ENCODE data around the gene STARD8. TPM values are rescaled to one million over a fixed set of nuclear protein-coding genes. Genes with fewer than 3 reads are reported as not detected.
A peak's percentile ranks its signal among the peaks of the same experiment; 100 is the strongest.

The STARD8 gene
- total RNA-seq, 2 experiments from 2014 or later: 0.07 to 0.11 TPM

- peak; percentile 68 for ATAC-seq
- peaks cover 5% of the 10 kb centered on the region for H3K4me1 Mint-ChIP-seq
- no peaks in the 10 kb centered on the region for H3K36me3 Mint-ChIP-seq (ENCODE audit: low read depth)
- intact Hi-C loops (cut with DNase I, micrococcal nuclease): loop anchor here in 1 of 2 experiments (5.0 kb wide), 1 partner anchor 182 kb away; no protein-coding TSS in a partner anchor
- peak overlapping the region; percentile 15 for H3K4me3 Mint-ChIP-seq
- peaks cover 16% of the 10 kb centered on the region for H3K27me3 Mint-ChIP-seq
- CTCF ChIA-PET: no interaction called here
- POLR2A ChIA-PET: no interaction called here
- DNase-seq: peak; percentile 13
- H3K9me3 Mint-ChIP-seq (ENCODE audit: low read depth): no peaks in the 10 kb centered on the region
- no peak overlapping the region for H3K27ac Mint-ChIP-seq
Measured at GRCh38 chrX:68694435-68695205, 47.2 kb downstream of the STARD8 start.

DNA sequence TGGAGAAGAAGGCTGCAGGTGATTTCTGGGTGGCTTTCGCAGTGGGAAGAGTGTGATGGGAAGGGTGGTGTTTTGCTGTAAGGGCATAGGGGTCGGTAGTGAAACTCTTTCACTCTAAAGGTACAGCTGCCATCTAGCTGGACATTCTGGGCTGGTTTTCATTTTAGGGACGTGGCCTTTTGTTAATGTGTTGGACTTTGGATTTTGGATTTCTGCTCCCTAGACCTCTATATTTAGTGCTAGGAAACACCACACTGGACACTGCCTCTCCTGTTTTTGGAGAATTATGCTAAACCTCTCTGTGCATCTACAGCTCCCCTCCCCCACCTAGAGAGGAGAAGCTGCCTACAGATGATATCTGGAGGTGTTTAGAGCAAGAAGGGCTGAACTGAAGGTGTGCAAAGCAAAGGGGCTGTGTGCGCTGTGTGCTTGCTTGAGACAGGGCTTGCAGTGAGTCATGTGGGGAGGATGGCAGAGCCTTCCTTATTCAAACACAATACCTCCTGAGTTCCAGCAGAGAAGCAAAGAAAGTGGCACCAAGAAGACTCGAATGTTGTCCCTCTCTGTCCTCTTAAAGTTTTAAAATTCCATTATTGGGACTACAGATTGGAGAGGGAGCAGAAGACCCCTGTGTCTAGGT is 47.9 kb downstream of the STARD8 start:
- peaks cover 16% of the 10 kb centered on the region for H3K27me3 Mint-ChIP-seq
- DNase-seq: no peak
- no peaks in the 10 kb centered on the region for H3K9me3 Mint-ChIP-seq (ENCODE audit: low read depth)
- H3K4me3 Mint-ChIP-seq: no peak overlapping the region
- no peak overlapping the region for H3K27ac Mint-ChIP-seq
- ATAC-seq: no peak
- ChIA-PET CTCF (interaction anchor here (0.7 kb wide), 1 partner anchor 20 kb away, joined by 3 read pairs; no protein-coding TSS in a partner anchor), POLR2A (no interaction called here)
- intact Hi-C loops (cut with DNase I, micrococcal nuclease): no loop called here
- no peaks in the 10 kb centered on the region for H3K36me3 Mint-ChIP-seq (ENCODE audit: low read depth)
- peaks cover 5% of the 10 kb centered on the region for H3K4me1 Mint-ChIP-seq

GRCh38 chrX:68696267-68696990 is 49.0 kb downstream of the STARD8 start:
- Mint-ChIP-seq H3K27me3 (peaks cover 16% of the 10 kb centered on the region), H3K27ac (no peak overlapping the region), H3K9me3 (ENCODE audit: low read depth) (no peaks in the 10 kb centered on the region), H3K4me1 (peaks cover 5% of the 10 kb centered on the region), H3K4me3 (no peak overlapping the region), H3K36me3 (ENCODE audit: low read depth) (no peaks in the 10 kb centered on the region)
- ATAC-seq: no peak
- CTCF ChIA-PET: interaction anchor here (0.7 kb wide), 1 partner anchor 19 kb away, joined by 3 read pairs; no protein-coding TSS in a partner anchor
- intact Hi-C loops (cut with DNase I, micrococcal nuclease): no loop called here
- POLR2A ChIA-PET: interaction anchor here (0.6 kb wide), 1 partner anchor 115 kb away, joined by 3 read pairs; no protein-coding TSS in a partner anchor
- no peak for DNase-seq

DNA sequence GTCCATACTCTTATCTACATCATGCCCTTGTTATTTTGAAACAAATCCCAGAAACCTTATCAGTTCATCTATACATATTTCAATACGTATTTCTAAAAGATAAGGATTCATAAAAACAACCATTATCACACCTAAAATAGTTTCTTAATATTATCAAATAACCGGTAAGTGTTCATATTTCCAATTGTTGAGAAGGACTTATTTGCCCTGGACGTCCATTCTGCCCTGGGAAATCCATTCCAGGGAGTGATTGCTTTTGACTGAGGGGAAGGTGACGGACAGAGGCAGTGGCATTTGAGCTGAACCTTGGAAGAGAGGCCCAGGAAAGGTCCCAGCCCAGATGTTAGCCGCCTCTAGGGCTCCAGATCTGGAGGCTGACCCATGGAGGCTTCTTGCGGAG is 49.6 kb downstream of the STARD8 start:
- intact Hi-C loops (cut with DNase I, micrococcal nuclease): no loop called here
- Mint-ChIP-seq H3K9me3 (ENCODE audit: low read depth) (no peaks in the 10 kb centered on the region), H3K4me1 (peaks cover 5% of the 10 kb centered on the region), H3K27ac (no peak overlapping the region), H3K36me3 (ENCODE audit: low read depth) (no peaks in the 10 kb centered on the region), H3K4me3 (no peak overlapping the region), H3K27me3 (peaks cover 16% of the 10 kb centered on the region)
- DNase-seq (no peak), ATAC-seq (no peak)
- ChIA-PET CTCF (no interaction called here), POLR2A (no interaction called here)

GRCh38 chrX:68697465-68698125 is 50.1 kb downstream of the STARD8 start:
- no peak for DNase-seq
- no peaks in the 10 kb centered on the region for H3K36me3 Mint-ChIP-seq (ENCODE audit: low read depth)
- ATAC-seq: no peak
- peaks cover 16% of the 10 kb centered on the region for H3K27me3 Mint-ChIP-seq
- H3K9me3 Mint-ChIP-seq (ENCODE audit: low read depth): no peaks in the 10 kb centered on the region
- H3K4me1 Mint-ChIP-seq: peaks cover 5% of the 10 kb centered on the region
- H3K4me3 Mint-ChIP-seq: no peak overlapping the region
- no peak overlapping the region for H3K27ac Mint-ChIP-seq
- ChIA-PET CTCF (no interaction called here), POLR2A (no interaction called here)
- intact Hi-C loops (cut with DNase I, micrococcal nuclease): no loop called here

DNA sequence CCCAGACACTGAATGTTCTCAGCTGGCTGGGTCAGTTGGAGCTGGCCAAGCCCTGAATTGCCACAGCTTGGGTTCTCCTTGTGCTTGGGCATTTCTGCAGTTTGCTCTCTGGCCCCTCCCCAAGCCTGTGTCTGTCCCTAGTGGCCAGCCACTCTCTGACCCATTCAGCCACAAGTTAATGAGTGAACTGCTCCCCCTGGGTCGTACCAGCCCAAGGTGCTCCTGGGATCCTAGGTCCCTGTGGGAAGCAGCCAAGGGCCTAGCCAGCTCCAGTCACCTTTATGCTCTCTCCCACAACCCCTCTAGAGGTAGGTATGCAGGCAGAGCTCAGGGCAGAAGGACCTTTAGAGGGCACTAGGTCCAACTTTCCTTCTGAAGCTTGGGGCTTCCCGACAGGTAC is 51.5 kb downstream of the STARD8 start:
- no peak overlapping the region for H3K27ac Mint-ChIP-seq
- no peak overlapping the region for H3K4me3 Mint-ChIP-seq
- H3K27me3 Mint-ChIP-seq: peaks cover 11% of the 10 kb centered on the region
- POLR2A ChIA-PET: no interaction called here
- no peak for ATAC-seq
- no peaks in the 10 kb centered on the region for H3K9me3 Mint-ChIP-seq (ENCODE audit: low read depth)
- no peaks in the 10 kb centered on the region for H3K36me3 Mint-ChIP-seq (ENCODE audit: low read depth)
- no peak for DNase-seq
- intact Hi-C loops (cut with DNase I, micrococcal nuclease): no loop called here
- CTCF ChIA-PET: interaction anchor here (0.7 kb wide), 1 partner anchor 37 kb away, joined by 3 read pairs; no protein-coding TSS in a partner anchor
- peaks cover 5% of the 10 kb centered on the region for H3K4me1 Mint-ChIP-seq

- Mint-ChIP-seq H3K27me3 (peaks cover 4% of the 10 kb centered on the region), H3K4me3 (no peak overlapping the region), H3K27ac (no peak overlapping the region), H3K9me3 (ENCODE audit: low read depth) (no peaks in the 10 kb centered on the region), H3K36me3 (ENCODE audit: low read depth) (no peaks in the 10 kb centered on the region), H3K4me1 (no peaks in the 10 kb centered on the region)
- intact Hi-C loops (cut with DNase I, micrococcal nuclease): loop anchor here in 1 of 2 experiments (10.0 kb wide), 1 partner anchor 505 kb away; no protein-coding TSS in a partner anchor
- ChIA-PET POLR2A (no interaction called here), CTCF (interaction anchor here (0.9 kb wide), 1 partner anchor 12 kb away, joined by 3 read pairs; no protein-coding TSS in a partner anchor)
- DNase-seq (no peak), ATAC-seq (peak; percentile 53)
Measured at GRCh38 chrX:68699960-68700746, 52.7 kb downstream of the STARD8 start.

DNA sequence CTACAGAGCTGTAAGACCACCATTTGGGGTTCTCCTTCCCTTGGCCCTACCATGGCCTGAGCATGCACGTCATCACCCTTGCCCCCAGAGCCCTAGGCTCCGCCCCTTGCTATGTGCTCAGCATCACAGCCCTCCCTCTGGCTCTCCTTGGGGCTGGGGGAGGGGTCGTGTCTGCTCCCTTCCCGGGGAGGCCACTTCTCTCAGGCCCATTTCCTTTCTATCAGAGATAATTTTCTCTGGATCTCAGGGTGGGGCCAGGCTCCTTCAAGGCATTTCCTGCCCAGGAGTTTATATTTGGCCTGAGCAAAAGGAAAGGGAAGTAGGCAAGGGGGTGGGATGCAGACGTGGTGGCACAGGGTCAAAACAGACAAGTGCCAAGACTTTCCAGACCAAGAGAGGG is 55.9 kb downstream of the STARD8 start:
- no peaks in the 10 kb centered on the region for H3K36me3 Mint-ChIP-seq (ENCODE audit: low read depth)
- intact Hi-C loops (cut with DNase I, micrococcal nuclease): loop anchor here in 1 of 2 experiments (10.0 kb wide), 1 partner anchor 509 kb away; no protein-coding TSS in a partner anchor
- H3K27me3 Mint-ChIP-seq: no peaks in the 10 kb centered on the region
- H3K9me3 Mint-ChIP-seq (ENCODE audit: low read depth): no peaks in the 10 kb centered on the region
- no peak overlapping the region for H3K4me3 Mint-ChIP-seq
- ATAC-seq (no peak), DNase-seq (no peak)
- no peaks in the 10 kb centered on the region for H3K4me1 Mint-ChIP-seq
- CTCF ChIA-PET: no interaction called here
- POLR2A ChIA-PET: no interaction called here
- no peak overlapping the region for H3K27ac Mint-ChIP-seq

- Mint-ChIP-seq H3K4me3 (no peak overlapping the region), H3K27me3 (no peaks in the 10 kb centered on the region), H3K4me1 (no peaks in the 10 kb centered on the region), H3K9me3 (ENCODE audit: low read depth) (no peaks in the 10 kb centered on the region), H3K27ac (no peak overlapping the region), H3K36me3 (ENCODE audit: low read depth) (no peaks in the 10 kb centered on the region)
- ChIA-PET POLR2A (no interaction called here), CTCF (no interaction called here)
- ATAC-seq (no peak), DNase-seq (no peak)
- intact Hi-C loops (cut with DNase I, micrococcal nuclease): loop anchor here in 1 of 2 experiments (10.0 kb wide), 1 partner anchor 509 kb away; no protein-coding TSS in a partner anchor
Measured at GRCh38 chrX:68703846-68704245, 56.4 kb downstream of the STARD8 start.

DNA sequence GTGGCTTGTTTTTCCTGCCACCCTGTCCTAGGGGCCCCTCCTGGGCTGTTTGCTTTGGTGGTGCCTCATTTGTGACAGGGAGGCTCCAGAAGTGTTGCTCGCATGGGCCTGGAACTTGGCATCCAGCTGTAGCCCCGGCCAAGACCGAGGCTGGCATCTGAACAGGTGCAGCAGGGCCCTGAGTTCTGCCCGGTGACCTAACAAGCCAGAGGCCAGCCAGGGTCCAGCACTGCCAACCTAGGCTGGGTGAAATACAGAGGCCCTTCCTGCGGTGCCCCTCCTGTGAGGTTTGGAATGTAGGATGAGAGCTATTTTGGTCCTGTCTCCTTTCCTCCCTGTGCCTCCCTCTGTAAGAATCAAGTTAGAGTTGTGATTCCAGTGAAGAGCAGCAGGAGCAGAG is 58.5 kb downstream of the STARD8 start:
- ChIA-PET CTCF (interaction anchor here (0.6 kb wide), 1 partner anchor 9 kb away, joined by 3 read pairs; no protein-coding TSS in a partner anchor), POLR2A (no interaction called here)
- H3K36me3 Mint-ChIP-seq (ENCODE audit: low read depth): no peaks in the 10 kb centered on the region
- no peak overlapping the region for H3K4me3 Mint-ChIP-seq
- H3K27me3 Mint-ChIP-seq: no peaks in the 10 kb centered on the region
- no peak for DNase-seq
- no peaks in the 10 kb centered on the region for H3K4me1 Mint-ChIP-seq
- intact Hi-C loops (cut with DNase I, micrococcal nuclease): loop anchor here in 1 of 2 experiments (10.0 kb wide), 1 partner anchor 511 kb away; no protein-coding TSS in a partner anchor
- H3K27ac Mint-ChIP-seq: no peak overlapping the region
- ATAC-seq: no peak
- no peaks in the 10 kb centered on the region for H3K9me3 Mint-ChIP-seq (ENCODE audit: low read depth)
